Lung (tissue), 12 donors: ENCODE data around the gene PGRMC2. TPM values are rescaled to one million over a fixed set of nuclear protein-coding genes. Genes with fewer than 3 reads are reported as not detected.

Experiments used
- ATAC-seq: fragments of 200-7000 bp; cut with Tn5 transposase; one replicate; pipeline ENCODE4 v1.9.1; 2020; ENCODE audit warnings: moderate number of reproducible peaks; ENCODE audit not compliant: insufficient read depth, low FRiP score
- DNase-seq, 3 donors: peaks; one replicate each; pipeline ENCODE4 v3.0.0-alpha.2; 2013 to 2017
- H3K27ac ChIP-seq, 2 donors: one replicate each; pipeline ENCODE4 v1.5.1; 2013; ENCODE audit warnings: mild to moderate bottlenecking in 2 of 2, moderate library complexity in 2 of 2, control low read depth in 1 of 2, inconsistent platforms in 1 of 2, low read depth in 1 of 2, low read length in 1 of 2
- H3K27me3 ChIP-seq, 3 donors: one replicate each; pipeline ENCODE4 v1.5.1; 2013; ENCODE audit warnings: low read length in 2 of 3; ENCODE audit not compliant: control insufficient read depth in 3 of 3, insufficient read depth in 3 of 3
- H3K36me3 ChIP-seq, 4 donors: one replicate each; pipeline ENCODE4 v1.5.1; 2013; ENCODE audit warnings: low read length in 4 of 4, mild to moderate bottlenecking in 1 of 4, moderate library complexity in 1 of 4; ENCODE audit not compliant: control insufficient read depth in 4 of 4, insufficient read depth in 4 of 4
- H3K4me1 ChIP-seq, 5 donors: one replicate each; pipeline ENCODE4 v1.5.1; 2013; ENCODE audit warnings: low read length in 5 of 5, mild to moderate bottlenecking in 2 of 5, moderate library complexity in 1 of 5; ENCODE audit not compliant: control insufficient read depth in 5 of 5, insufficient read depth in 5 of 5
- H3K4me3 ChIP-seq: one replicate; pipeline ENCODE4 v1.5.1; 2013; ENCODE audit warnings: mild to moderate bottlenecking, control low read depth, moderate library complexity
- H3K9ac ChIP-seq, 2 donors: one replicate each; pipeline ENCODE4 v1.5.1; 2013; ENCODE audit warnings: low read length in 2 of 2, control low read depth in 1 of 2; ENCODE audit not compliant: insufficient read depth in 1 of 2
- H3K9me3 ChIP-seq, 4 donors: one replicate each; pipeline ENCODE4 v1.5.1; 2013; ENCODE audit warnings: low read length in 3 of 4, mild to moderate bottlenecking in 1 of 4, moderate library complexity in 1 of 4; ENCODE audit not compliant: control insufficient read depth in 4 of 4, insufficient read depth in 3 of 4
- WGBS, 2 donors: extraction: QIAGEN DNeasy Blood & Tissue Kit; methylation state at CpG; one replicate each; pipeline ENCODE4 v1.1.7; 2013; 5-methylcytosine and 5-hydroxymethylcytosine counted together
- polyA plus RNA-seq, 2 donors: library from polyadenylated mRNA; stranded (reverse); fragments of 200-250 nt; gene quantifications; one replicate each; pipeline ENCODE4 v1.2.1, GENCODE V29; 2013
- total RNA-seq, 2 donors: library from RNA; depleted of rRNA in 1 of 2; stranded (reverse); fragments of >200 nt in 1 of 2; gene quantifications; one replicate each; pipeline ENCODE4 v1.2.1, GENCODE V29; 2014 to 2021
- TF ChIP-seq, protein P1 (sequence below): IDR thresholded peaks from 2 replicates; pipeline ENCODE4 v1.5.1; 2012; ENCODE audit warnings: mild to moderate bottlenecking; ENCODE audit errors: control extremely low read depth, extremely low read depth
- donor health status: control.
- donor health status: control.
- donor health status: Bipolar disorder and iron deficiency.
- donor health status: healthy.
- donor health status: DM: yes; HTN: yes; CAD: no.

Gene PGRMC2
- total and polyA plus RNA-seq, 4 donors: 25.8 to 71.6 (median 35.3) TPM

DNA sequence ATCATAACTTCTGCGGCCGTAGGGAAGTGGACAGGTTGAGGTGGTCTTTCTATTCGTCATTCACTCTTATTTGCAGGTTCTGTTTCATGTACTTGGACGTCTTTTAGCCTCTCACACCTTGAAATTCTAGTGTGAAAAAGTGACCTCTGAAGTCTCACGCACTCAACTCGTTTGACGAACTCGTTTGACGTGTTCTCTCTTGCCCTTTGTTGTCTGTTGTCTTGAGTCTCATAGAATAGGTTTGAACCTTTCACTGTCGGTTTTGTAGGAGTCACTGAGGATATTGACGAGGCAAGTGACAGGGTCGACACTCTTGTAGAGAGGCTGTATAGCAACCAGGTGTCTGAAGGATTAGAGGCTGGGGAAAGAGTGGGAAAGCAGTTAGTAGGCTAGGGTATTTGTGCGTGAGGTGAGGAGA, 1.1 kb upstream of the PGRMC2 start:
- 2 to 4% methylated on average over 13 of the region's 13 CpGs for WGBS, 2 donors
- H3K9me3 ChIP-seq: no peaks in the 10 kb centered on the region
- H3K27ac ChIP-seq: peak overlapping the region; percentile 89 to 92
- TF ChIP-seq, protein P1, sequence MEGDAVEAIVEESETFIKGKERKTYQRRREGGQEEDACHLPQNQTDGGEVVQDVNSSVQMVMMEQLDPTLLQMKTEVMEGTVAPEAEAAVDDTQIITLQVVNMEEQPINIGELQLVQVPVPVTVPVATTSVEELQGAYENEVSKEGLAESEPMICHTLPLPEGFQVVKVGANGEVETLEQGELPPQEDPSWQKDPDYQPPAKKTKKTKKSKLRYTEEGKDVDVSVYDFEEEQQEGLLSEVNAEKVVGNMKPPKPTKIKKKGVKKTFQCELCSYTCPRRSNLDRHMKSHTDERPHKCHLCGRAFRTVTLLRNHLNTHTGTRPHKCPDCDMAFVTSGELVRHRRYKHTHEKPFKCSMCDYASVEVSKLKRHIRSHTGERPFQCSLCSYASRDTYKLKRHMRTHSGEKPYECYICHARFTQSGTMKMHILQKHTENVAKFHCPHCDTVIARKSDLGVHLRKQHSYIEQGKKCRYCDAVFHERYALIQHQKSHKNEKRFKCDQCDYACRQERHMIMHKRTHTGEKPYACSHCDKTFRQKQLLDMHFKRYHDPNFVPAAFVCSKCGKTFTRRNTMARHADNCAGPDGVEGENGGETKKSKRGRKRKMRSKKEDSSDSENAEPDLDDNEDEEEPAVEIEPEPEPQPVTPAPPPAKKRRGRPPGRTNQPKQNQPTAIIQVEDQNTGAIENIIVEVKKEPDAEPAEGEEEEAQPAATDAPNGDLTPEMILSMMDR: no peak
- peaks cover 0 to 23% (median 6%) of the 10 kb centered on the region in 5 donors for H3K4me1 ChIP-seq
- peak overlapping the region; percentile 90 to 98 for H3K9ac ChIP-seq
- DNase-seq (peak in 2 of 3 donors; percentile 69 to 72), ATAC-seq (no peak)
- no peaks in the 10 kb centered on the region for H3K36me3 ChIP-seq
- H3K4me3 ChIP-seq: peak overlapping the region; percentile 68
- no peaks in the 10 kb centered on the region for H3K27me3 ChIP-seq

DNA sequence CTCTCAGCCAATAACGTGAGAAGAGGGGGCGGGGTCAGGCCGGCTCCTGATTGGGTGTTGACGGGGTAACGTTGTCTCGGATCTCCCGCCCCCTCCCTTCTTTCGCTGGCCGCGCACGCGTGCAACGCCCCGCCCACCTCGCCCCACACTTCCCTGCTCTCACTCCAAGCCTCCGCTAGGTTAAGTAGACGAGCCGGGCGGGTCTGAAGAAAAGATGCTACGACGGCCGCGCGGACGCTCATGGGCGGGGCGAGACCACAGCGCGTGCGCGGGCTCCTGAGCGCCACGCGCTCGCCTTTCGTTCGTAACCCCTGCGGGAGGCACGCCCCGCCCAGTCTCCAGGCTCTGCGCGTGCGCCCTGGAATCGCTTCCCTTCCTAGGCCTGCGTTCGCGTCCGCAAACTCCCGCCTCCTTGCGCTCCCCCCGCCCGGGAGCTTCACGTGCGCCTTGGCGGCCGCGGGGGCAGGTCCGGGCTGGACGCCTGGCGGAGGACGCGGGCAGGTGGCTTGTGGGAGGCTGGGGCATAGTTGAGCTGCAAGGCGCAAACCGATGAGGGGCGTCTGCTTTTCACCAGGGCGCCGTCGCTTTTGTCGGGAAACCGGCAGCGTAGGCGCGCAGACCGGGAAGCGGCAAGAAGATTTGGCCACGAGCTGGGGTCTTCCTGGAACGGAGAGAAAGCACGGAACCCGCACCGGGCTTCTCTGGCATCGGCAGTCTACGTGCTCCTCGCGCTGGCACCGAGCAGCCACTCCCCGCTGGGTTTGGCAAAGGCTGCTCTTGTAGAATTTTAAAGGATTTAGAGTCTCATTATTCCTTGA, 467 bp upstream of the PGRMC2 start:
- DNase-seq: peak; percentile 99 to 100 (median 100)
- Histone ChIP-seq H3K4me1 (peaks cover 0 to 23% (median 6%) of the 10 kb centered on the region in 5 donors), H3K9ac (peak overlapping the region; percentile 90 to 98), H3K9me3 (no peaks in the 10 kb centered on the region), H3K27me3 (no peaks in the 10 kb centered on the region), H3K36me3 (no peaks in the 10 kb centered on the region), H3K27ac (peak overlapping the region; percentile 89 to 92), H3K4me3 (peak overlapping the region; percentile 68)
- TF ChIP-seq, protein P1: no peak
- ATAC-seq: peak; percentile 91
- WGBS, 2 donors: 0% methylated on average over 84 to 86 of the region's 86 CpGs

DNA sequence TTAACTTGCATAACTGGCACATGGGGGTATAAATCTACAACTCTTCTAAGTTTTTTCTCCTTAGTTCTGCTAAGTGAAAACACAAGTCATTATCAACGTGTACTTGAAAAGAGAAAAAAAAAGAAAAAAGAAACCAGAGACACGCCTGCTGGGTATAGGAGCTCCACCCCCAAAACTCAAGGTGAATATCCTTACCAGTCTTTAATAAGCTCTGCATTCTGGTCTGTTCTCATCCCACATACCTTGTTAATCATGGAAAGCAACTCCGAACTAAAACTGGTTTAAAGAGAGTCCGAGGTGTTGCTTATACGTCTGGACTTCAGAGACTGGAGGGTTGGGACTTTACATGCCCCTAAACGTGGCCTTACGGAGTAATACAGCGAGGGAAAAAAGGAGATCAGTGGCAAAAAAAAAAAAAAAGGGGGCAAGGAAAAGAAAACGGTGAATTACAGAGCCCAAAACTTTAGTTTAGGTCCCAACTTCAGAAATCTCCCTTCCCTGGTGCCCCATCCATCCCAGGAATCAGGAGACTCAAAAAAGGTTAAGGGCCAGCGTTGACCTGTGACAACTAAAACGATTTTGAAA, 1.0 kb downstream of the PGRMC2 start:
- Histone ChIP-seq H3K4me1 (peaks cover 0 to 23% (median 9%) of the 10 kb centered on the region in 5 donors), H3K9me3 (no peaks in the 10 kb centered on the region), H3K9ac (peak overlapping the region in 1 of 2 donors; percentile 81), H3K36me3 (no peaks in the 10 kb centered on the region), H3K4me3 (peak overlapping the region; percentile 97), H3K27me3 (no peaks in the 10 kb centered on the region), H3K27ac (peak overlapping the region; percentile 72 to 89)
- WGBS, 2 donors: 2% methylated on average over 11 of the region's 11 CpGs
- ATAC-seq (no peak), DNase-seq (peak in 2 of 3 donors; percentile 63 to 64)
- TF ChIP-seq, protein P1: no peak
